ENCODE measurements around the gene NDST3. TPM values are rescaled to one million over a fixed set of nuclear protein-coding genes. Genes with fewer than 3 reads are reported as not detected.

The NDST3 gene
- total RNA-seq (2022; extraction: Qiagen RNA extraction): not detected in 5 replicates

DNA sequence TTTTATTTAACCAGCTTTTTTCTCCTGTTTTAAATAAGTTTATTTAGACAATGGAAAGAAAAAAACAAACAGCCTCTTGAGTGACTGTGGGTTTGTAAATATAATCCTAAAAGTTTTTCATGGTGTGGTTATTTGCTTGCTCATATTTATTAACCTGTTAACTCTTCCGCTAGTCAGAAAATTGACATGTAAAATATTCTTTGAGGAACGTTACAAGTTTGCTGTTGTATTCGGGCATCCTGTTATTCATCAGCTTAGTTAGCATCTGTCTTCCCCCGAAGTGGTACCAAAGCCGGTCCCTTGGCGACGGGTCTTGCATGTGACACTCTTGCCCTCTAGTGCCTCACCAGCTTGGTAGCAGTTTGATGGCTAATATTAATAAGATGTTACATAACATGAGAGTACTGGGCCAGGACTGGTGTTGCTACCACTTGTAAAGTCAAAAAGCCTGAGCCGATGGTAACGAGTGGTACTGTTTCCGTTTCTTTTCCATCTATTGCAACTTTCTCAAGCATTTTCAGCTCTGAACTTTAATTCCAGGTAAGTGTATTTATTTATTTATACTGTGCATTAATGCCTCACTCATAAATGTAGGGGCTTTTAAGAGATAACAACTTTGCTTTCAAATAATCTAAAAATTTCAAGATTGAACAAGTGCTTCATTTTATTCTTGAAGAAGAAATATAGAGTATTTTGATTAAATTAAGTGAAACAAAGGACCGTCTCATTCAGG, at the start of gene NDST3:
NDST3 (plus strand) TSS at position 434 of the 733 bp plus-strand sequence. CDS start 19,425 bp downstream, outside the sequence.

Data from A549 treated with Mapracorat at 1 μM for 4 hours (cell line).